Central memory CD8-positive, alpha-beta T cell (primary cell): ENCODE results near the gene PRKCH.

ENCODE experiments used
- ATAC-seq: fragments of 150-1000 bp; cut with Tn5 transposase; replicated peaks from 2 replicates; pipeline ENCODE4 v1.10.0; 2022; ENCODE audit warnings: mild to moderate bottlenecking, moderate FRiP score, moderate number of reproducible peaks; ENCODE audit not compliant: poor library complexity, severe bottlenecking; ENCODE audit errors: extremely low read depth
- DNase-seq, 2 donors: peaks; one replicate each; pipeline ENCODE4 v3.0.0; 2021; ENCODE audit warnings: low spot score in 2 of 2
- H3K27ac Mint-ChIP-seq: one replicate; pipeline ENCODE4 v1.8.0; 2022; ENCODE audit warnings: low read depth, mild to moderate bottlenecking, moderate library complexity, mixed read lengths
- H3K27me3 Mint-ChIP-seq: one replicate; pipeline ENCODE4 v1.8.0; 2022; ENCODE audit warnings: mixed read lengths
- H3K36me3 Mint-ChIP-seq: one replicate; pipeline ENCODE4 v1.8.0; 2022; ENCODE audit warnings: mild to moderate bottlenecking, moderate library complexity, mixed read lengths; ENCODE audit not compliant: insufficient read depth
- H3K4me1 Mint-ChIP-seq: one replicate; pipeline ENCODE4 v1.8.0; 2022; ENCODE audit warnings: mixed read lengths
- H3K4me3 Mint-ChIP-seq: one replicate; pipeline ENCODE4 v1.8.0; 2022; ENCODE audit warnings: mild to moderate bottlenecking, moderate library complexity, mixed read lengths
- H3K9me3 Mint-ChIP-seq: one replicate; pipeline ENCODE4 v1.8.0; 2022; ENCODE audit warnings: mixed read lengths

Gene PRKCH

DNA sequence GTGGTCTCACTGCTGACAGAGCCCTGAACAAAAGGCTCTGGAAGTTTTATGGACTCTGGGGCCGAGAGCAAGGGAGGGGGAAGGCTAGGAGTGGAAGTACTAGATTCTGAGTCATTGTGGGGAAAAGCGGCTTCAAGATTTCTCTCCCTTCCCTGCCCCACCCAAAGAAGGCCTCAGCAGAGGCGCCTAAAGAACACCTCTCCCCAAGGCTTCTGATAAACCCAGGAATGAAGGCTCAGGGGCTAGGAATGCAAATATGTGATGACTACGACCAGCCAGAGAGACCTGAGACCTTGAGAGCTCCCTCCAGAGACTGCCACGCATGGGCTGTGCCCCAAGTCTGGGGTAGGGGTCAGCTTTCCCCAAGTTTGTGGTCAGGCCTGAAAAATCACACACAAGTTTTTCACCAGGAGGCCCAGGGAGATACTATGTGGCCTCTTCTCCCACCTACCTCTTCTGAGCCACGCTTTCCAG is 243.3 kb downstream of the PRKCH start:
- Mint-ChIP-seq H3K4me1 (peaks cover 22% of the 10 kb centered on the region), H3K4me3 (no peak overlapping the region), H3K36me3 (peaks cover 10% of the 10 kb centered on the region), H3K27ac (no peak overlapping the region), H3K9me3 (no peaks in the 10 kb centered on the region), H3K27me3 (peaks cover 8% of the 10 kb centered on the region)
- DNase-seq (no peak), ATAC-seq (no peak)

DNA sequence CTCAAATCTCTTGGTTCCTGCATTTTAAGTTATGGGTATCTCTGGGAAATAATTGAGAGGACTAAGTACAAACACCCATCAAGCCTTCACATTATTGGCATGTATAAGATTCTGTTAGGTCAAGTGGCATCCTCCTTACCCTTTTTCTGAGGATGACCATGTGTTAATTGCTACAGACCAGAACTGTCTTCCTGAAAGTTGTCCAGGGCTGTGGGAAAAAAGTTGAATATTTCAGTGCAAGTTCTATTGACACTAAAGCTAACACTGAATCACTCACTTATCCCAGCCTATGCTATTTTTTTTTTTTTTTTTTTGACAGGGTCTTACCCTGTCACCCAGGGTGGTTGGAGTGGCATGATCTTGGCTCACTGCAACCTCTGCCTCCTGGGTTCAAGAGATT is 243.8 kb downstream of the PRKCH start:
- Mint-ChIP-seq H3K4me3 (no peak overlapping the region), H3K9me3 (no peaks in the 10 kb centered on the region), H3K27ac (no peak overlapping the region), H3K4me1 (peaks cover 27% of the 10 kb centered on the region), H3K36me3 (peaks cover 10% of the 10 kb centered on the region), H3K27me3 (peaks cover 8% of the 10 kb centered on the region)
- DNase-seq (no peak), ATAC-seq (no peak)

DNA sequence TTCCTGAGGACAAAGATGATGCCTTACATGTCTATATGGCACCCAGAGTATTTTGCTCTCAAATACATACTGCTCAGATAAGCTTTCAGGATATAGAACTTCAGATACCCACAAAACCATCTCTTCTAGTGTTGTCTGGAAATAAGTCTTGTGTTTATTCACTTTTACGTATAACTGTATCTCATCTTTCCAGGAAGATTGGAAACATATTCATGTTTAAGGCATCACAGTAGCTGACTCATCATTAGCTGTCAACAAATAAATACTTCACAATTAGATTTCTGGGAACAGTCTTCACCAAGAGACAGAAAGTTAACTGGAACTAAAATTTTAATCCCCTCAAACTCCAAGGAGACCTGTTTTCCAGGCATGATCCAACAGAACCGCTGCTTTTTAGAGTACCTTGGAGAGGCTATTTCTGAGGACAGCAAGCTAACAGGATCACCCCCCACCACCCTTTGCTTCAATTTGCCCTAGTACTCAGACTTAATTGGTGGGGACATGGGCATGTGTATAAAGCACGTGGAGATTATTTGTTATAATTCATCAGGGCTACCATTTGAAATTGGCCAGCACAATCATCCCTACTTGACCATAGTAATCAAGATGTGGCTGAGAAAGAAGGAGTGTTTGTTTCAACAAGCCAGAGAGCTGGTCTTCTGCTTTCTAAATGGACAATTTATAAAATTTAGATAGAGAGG is 244.6 kb downstream of the PRKCH start:
- no peak overlapping the region for H3K4me3 Mint-ChIP-seq
- no peak overlapping the region for H3K27ac Mint-ChIP-seq
- H3K4me1 Mint-ChIP-seq: peaks cover 30% of the 10 kb centered on the region
- peaks cover 8% of the 10 kb centered on the region for H3K27me3 Mint-ChIP-seq
- peaks cover 10% of the 10 kb centered on the region for H3K36me3 Mint-ChIP-seq
- no peaks in the 10 kb centered on the region for H3K9me3 Mint-ChIP-seq
- no peak for ATAC-seq
- DNase-seq: no peak

DNA sequence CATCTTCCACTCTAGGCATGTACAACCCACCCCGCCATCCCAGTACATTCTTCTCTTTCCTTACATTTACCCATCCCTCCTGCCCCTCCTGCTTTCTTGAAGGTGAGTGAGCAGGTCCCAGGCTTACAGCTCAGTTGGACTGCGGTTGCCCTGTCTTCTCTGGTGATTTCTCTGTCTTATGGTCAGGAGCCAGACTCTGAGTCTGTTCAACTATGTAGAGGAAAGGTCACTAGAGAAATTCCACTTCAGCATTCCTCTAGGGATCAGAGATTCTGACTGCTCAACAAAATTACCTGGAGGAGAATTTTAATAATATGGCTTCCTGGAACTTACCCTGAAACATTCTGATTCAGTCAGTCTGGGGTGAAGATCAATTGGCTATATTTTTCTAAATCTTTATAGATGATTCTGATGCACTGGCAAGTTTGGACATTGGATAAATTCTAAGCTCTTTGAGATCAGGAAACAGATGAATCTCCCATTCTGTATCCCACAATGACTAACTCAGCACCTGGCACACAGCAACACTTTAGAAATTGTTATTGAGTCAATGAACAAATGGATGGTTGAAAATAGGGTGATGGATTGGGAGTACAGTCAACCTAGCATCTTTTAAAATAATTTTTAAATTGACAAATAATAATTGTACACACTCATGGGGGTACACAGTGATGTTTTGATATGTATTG is 245.3 kb downstream of the PRKCH start:
- H3K4me1 Mint-ChIP-seq: peaks cover 30% of the 10 kb centered on the region
- DNase-seq: no peak
- no peak overlapping the region for H3K4me3 Mint-ChIP-seq
- H3K27me3 Mint-ChIP-seq: peaks cover 8% of the 10 kb centered on the region
- no peaks in the 10 kb centered on the region for H3K9me3 Mint-ChIP-seq
- ATAC-seq: no peak
- peaks cover 11% of the 10 kb centered on the region for H3K36me3 Mint-ChIP-seq
- H3K27ac Mint-ChIP-seq: no peak overlapping the region

DNA sequence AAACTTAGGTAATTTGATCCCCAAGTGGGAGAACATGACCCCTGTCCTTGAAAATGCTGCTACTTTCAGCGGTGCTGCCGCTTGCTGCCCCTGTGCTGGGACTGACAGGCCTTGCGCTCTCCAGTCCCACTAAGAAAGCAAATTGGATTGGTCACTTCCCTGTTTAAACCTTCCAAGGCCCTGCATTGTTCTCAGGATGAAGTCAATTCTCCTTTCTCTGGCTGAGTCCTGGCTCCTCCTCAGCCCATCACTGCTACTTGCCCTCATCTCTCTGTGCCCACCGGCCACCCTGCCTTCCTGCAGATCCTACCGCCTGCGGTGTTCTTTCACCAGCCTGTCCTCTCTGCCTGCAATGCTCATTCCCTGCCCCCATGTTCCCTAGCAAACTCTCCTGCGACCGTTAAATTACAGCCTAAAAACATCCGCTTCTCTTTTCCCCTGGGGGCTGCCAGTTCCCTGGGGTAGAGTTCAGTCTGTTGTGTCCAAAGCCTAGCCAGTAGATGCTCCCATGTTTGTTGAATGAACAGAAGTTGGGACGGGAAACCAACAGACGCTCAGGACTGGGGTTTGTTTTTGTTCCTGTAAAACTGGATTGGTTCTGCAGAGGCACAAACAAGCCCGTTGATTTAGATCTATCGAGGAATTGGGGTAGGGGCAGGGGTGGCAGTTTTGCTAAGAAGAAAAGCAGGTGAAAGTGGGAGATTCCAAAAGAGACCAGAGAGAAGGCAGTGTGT is 246.6 kb downstream of the PRKCH start:
- H3K36me3 Mint-ChIP-seq: peaks cover 9% of the 10 kb centered on the region
- no peaks in the 10 kb centered on the region for H3K9me3 Mint-ChIP-seq
- ATAC-seq (no peak), DNase-seq (no peak)
- H3K27ac Mint-ChIP-seq: no peak overlapping the region
- peaks cover 8% of the 10 kb centered on the region for H3K27me3 Mint-ChIP-seq
- peaks cover 23% of the 10 kb centered on the region for H3K4me1 Mint-ChIP-seq
- H3K4me3 Mint-ChIP-seq: peak overlapping the region; percentile 57

DNA sequence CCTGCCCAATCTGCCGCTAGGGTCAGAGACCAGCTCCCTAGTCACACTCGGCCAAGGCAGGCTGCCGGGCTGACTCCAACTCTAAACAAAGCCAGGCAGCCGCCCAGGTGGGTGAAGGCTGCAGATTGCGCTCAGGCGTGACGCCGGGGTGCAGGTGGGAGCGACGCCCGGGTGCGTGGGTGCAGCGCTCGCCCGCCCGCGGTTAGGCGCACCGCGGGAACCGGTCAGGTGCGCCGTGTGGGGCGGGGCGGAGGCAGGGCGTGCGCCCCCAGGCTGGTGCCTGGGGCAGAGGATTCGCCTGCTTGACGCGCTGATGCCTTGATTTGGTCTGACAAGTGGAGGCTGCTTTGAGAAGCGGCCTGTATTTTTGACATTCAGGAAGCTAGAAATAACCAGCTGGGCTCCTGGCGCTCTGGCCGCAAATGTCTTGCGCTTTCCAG is 247.2 kb downstream of the PRKCH start:
- H3K27ac Mint-ChIP-seq: no peak overlapping the region
- peaks cover 8% of the 10 kb centered on the region for H3K27me3 Mint-ChIP-seq
- peak overlapping the region; percentile 57 for H3K4me3 Mint-ChIP-seq
- peaks cover 9% of the 10 kb centered on the region for H3K36me3 Mint-ChIP-seq
- peaks cover 23% of the 10 kb centered on the region for H3K4me1 Mint-ChIP-seq
- peak; percentile 71 for ATAC-seq
- no peaks in the 10 kb centered on the region for H3K9me3 Mint-ChIP-seq
- DNase-seq: peak in 1 of 2 donors; percentile 19

DNA sequence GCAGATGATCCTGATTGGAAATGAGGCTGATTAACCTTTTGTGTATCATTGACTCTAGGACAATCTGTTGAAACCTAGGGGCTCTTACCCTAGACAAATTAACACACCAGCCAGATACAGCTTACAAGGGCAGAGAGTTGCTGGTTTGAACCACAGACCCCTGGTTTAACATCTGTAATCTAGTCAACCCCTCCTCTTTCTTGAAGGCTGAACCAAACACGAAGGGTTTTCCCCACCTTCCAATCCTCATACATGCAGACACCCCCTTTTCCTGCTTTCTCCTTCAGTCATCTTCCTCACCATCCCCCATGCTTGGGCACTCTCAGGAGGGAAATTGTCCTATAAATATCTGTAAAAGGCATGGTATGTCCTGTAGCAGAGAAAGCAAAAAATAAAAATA is 247.9 kb downstream of the PRKCH start:
- Mint-ChIP-seq H3K4me3 (peak overlapping the region; percentile 57), H3K36me3 (peaks cover 7% of the 10 kb centered on the region), H3K27me3 (peaks cover 8% of the 10 kb centered on the region), H3K9me3 (no peaks in the 10 kb centered on the region), H3K4me1 (peaks cover 23% of the 10 kb centered on the region), H3K27ac (no peak overlapping the region)
- DNase-seq (no peak), ATAC-seq (no peak)

DNA sequence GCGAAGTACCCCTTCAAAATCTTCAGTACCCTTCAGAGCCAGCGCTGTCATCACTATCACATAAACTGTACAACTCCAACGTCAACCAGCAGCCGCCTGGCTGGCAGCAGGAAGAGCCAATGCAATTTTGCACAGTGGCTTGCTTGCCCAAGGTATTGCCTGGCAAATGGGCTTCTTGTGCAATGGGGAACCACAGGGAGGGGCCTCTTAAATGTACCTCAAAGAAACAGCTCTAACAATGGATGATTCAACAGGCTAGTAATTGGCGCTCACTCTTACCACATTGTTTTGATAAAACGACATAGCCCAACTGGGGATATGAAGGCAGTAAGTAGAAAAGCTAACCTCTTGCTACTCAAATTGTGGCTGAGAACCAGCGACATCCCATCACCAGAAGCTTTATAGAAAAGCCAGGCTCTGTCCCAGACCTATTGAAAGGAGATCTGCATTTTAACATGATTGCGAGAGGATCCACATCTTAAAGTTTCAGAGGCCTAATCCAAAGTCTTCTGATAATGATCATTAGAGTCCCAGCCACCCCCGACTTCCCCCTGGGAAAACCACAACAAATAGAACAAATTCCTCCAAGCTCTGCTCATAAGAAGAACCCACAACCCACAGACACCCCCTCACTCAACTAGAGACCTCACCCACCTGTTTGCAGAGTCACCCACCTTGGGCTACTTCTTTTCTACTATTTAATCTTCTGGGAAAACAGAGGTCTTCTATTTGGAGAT is 248.6 kb downstream of the PRKCH start:
- ATAC-seq (no peak), DNase-seq (no peak)
- Mint-ChIP-seq H3K27ac (no peak overlapping the region), H3K4me3 (peak overlapping the region; percentile 57), H3K27me3 (peaks cover 8% of the 10 kb centered on the region), H3K4me1 (peaks cover 23% of the 10 kb centered on the region), H3K36me3 (peaks cover 7% of the 10 kb centered on the region), H3K9me3 (no peaks in the 10 kb centered on the region)

DNA sequence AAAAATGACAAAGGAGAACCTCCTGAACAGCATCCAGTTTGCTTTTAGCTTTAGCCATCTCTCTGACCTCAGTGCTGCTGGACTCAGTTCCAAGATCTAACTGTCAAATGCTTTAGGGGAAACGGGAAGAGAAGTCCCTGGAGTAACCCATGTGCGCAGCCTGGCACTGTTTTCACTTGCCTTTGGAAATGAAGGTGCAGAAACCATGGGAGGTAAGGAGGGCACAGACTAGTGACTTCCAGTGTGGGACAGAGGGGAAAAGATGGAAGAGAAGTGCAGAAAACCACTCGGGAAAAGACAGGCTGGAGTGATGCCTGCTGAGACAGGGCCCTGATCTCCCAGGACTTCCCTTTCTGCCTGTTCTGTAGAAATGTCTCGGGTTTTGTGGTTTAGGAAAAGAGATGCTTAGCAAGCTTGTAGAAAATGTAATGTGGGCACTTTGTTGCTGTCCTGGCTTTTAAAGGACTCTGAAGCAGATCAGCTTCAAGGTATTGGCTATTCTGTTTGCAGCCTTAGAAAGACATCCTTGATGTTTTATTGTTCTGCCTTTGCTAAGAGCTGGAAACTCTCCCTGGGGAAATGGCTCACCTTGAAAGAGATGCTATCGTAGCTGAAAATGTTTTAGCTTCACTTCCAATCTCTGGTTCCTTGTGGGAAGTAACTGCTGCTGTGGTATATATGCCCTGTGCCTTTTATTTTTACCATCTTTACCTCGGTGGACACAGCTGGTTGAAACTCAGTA is 249.3 kb downstream of the PRKCH start:
- peaks cover 7% of the 10 kb centered on the region for H3K36me3 Mint-ChIP-seq
- H3K9me3 Mint-ChIP-seq: no peaks in the 10 kb centered on the region
- ATAC-seq: no peak
- peaks cover 8% of the 10 kb centered on the region for H3K27me3 Mint-ChIP-seq
- no peak for DNase-seq
- H3K27ac Mint-ChIP-seq: no peak overlapping the region
- no peak overlapping the region for H3K4me3 Mint-ChIP-seq
- peaks cover 23% of the 10 kb centered on the region for H3K4me1 Mint-ChIP-seq

DNA sequence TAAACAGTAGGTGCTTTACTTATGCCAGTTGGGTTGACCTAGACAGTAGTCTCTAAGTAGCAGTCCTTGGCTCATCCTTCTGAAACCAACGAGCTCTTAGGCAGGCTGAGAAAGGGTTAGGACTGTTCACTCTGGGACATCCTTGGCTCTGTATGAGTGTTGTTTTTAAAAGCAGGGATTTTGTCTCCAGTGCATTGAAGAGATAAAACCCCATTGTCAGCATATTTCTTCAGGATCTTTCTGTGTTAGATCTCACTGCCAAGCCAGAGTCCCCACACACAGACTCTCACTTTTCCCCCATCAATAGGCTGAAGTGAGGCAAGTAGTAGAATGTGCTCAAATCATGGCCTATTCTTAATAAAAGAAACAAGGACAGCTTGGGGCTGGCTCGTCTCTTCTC is 250.5 kb downstream of the PRKCH start:
- peaks cover 8% of the 10 kb centered on the region for H3K27me3 Mint-ChIP-seq
- DNase-seq: no peak
- peaks cover 7% of the 10 kb centered on the region for H3K36me3 Mint-ChIP-seq
- H3K4me1 Mint-ChIP-seq: peaks cover 23% of the 10 kb centered on the region
- no peak overlapping the region for H3K27ac Mint-ChIP-seq
- H3K9me3 Mint-ChIP-seq: no peaks in the 10 kb centered on the region
- ATAC-seq: no peak
- no peak overlapping the region for H3K4me3 Mint-ChIP-seq

DNA sequence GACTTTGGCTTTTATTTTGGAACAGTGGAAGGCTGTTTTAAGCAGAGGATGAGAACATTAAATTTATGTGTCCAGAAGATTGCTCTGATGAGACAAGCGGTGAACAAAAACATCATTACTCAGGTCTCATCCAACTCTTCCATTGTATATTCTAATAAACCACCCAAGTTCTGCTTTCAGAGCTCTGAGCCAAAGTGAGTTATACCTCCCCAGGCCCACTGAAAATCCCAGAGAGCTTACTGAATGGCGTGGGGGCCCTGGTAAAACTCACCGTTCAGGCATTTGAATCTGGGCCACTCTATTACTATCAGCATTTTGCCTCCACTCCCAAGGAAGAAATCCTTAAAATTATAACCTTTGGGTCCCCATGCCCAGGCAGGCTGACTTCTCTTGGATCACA is 251.9 kb downstream of the PRKCH start:
- peaks cover 2% of the 10 kb centered on the region for H3K27me3 Mint-ChIP-seq
- ATAC-seq: no peak
- H3K27ac Mint-ChIP-seq: no peak overlapping the region
- H3K9me3 Mint-ChIP-seq: no peaks in the 10 kb centered on the region
- peaks cover 7% of the 10 kb centered on the region for H3K36me3 Mint-ChIP-seq
- H3K4me1 Mint-ChIP-seq: peaks cover 18% of the 10 kb centered on the region
- no peak for DNase-seq
- no peak overlapping the region for H3K4me3 Mint-ChIP-seq
